SH-SY5Y (cell line): ENCODE results near the gene CRHBP.

Source experiments
- GATA2 ChIP-seq: IDR thresholded peaks from 2 replicates; pipeline ENCODE4 v1.6.1; 2011; ENCODE audit warnings: mild to moderate bottlenecking, low read depth, low read length
- GATA3 ChIP-seq: IDR thresholded peaks from 2 replicates; pipeline ENCODE4 v1.6.1; 2011; ENCODE audit warnings: low read depth, mild to moderate bottlenecking, low read length, moderate library complexity

DNA sequence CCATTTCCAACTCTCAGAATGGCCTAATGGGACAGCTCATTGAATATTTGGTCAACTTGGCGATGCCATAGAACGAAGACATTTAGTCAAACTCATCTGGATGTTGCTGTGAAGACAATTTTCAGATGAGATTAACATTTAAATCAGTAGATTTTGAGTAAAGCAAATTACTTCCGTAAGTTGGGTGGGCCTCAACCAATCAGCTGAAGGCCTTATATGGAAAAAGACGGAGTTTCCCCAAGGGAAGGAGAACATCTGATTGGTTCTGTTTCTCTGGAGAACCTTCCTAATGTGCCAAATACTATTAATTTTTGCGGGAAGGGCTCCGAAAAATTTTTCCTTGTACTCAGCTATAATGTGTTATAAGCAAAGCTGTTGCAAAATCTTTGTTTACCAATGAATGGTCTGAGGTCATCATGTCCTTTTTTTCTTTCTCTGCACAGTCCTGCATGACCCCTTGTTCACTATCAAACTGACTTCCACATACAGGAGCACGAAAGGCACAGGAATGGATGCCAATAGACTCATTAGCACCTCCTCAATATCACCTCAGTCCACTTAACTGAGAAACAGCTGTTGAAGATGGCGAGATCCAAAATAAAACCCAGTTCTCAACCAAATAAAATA is 27.8 kb downstream of the CRHBP start:
- no peak for TF ChIP-seq GATA2
- TF ChIP-seq GATA3, result no peak
